Effector CD8-positive, alpha-beta T cell (primary cell): Measurements from ENCODE around the gene FBXO7.

Experiments
- DNase-seq: peaks from one replicate; lab custom pipeline; 2025; lab: John Stamatoyannopoulos, UW

FBXO7 gene

DNA sequence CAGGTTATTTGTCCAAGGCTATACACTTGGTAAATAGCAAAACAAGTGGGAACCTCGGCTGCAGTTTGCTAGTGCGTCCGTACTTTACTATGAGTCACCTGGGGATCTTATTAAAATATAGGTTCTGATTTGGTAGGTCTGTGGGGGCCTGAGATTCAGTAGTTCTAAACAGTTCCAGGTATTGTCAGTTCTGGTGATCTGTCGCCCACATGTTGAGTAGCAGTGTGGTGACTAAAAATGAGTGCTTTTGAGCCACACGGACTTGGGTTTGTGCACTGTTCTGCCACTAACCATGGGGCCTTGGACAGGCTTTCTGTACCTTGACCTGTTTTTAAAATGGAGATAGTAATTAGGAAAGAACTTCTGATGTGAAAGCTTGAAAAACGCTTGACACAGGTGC lies 15.7 kb downstream of the FBXO7 start:
- no peak for DNase-seq

DNA sequence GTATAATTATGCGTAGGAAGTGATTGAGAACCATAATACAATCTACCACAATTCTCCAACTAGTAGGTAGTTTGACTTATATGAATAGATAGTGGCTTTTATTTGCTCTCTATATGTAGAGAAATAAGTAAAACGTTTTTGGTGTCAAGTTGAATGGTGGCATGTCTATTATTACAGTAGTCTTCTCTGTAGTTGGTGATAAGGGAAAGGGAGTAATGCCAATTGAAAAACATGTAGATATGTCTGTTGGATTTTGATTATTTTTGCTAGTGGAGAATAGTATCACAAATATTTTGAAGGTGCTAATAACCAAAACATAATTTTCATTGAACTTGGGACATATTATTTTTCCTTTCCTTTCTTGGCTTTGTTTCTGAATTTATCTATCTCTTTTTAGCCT lies 17.5 kb downstream of the FBXO7 start:
- DNase-seq = no peak

DNA sequence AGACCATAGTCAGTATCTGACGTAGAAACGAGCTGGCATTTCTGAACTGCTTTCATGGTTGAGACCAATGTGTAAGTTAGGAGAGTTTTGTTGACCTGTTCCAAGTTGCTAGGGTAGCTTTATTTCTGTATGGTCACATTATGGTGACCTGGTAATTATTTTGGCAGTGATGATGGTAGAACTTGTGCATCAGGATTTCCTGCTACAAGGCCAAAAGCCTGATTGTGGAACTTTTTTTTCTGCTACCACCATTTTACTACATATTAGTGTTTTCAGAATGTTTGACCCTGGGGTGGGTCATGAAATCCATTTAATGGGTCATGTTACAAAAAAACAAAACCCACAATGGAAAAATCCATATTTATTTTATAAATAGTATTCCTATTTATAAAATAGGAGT lies 18.9 kb downstream of the FBXO7 start:
- no peak for DNase-seq

DNA sequence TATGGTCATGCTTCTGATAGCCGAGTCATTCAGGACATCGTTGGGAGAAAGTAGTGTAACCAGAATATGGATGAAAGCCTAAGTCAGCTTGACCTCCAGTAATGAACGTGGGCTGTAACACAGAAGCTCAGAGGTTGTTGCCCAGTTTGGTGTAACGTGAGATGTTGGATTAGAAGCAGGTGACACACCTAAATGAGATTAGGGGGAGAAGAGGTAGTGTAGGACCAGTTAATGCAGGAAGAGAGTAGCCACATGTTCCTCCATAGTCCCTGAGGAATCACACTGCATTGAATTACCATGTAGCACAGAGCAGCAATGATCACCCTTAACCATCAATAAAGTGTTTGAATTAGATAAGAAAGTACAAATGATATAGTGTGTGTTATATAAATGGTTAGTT lies 20.4 kb downstream of the FBXO7 start:
- DNase-seq = no peak

DNA sequence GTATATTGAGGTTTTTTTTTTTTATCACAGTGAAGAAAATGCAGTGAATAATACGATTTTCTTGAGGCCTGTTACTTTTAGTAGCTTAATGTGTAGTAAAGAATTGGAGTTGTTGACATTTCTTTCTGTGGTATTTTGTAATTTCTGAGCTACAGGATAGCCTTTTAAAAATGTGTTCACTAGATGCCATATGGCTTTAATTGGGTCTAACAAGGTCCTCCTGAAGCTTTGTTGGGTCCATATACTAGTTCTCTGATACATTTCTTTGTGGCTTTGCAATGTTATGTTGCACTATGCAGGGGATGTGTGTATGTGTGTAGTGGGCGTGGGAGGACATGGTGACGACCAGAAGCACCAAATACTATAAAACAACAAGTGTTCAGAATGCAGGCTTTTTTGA lies 25.1 kb downstream of the FBXO7 start:
- no peak for DNase-seq

DNA sequence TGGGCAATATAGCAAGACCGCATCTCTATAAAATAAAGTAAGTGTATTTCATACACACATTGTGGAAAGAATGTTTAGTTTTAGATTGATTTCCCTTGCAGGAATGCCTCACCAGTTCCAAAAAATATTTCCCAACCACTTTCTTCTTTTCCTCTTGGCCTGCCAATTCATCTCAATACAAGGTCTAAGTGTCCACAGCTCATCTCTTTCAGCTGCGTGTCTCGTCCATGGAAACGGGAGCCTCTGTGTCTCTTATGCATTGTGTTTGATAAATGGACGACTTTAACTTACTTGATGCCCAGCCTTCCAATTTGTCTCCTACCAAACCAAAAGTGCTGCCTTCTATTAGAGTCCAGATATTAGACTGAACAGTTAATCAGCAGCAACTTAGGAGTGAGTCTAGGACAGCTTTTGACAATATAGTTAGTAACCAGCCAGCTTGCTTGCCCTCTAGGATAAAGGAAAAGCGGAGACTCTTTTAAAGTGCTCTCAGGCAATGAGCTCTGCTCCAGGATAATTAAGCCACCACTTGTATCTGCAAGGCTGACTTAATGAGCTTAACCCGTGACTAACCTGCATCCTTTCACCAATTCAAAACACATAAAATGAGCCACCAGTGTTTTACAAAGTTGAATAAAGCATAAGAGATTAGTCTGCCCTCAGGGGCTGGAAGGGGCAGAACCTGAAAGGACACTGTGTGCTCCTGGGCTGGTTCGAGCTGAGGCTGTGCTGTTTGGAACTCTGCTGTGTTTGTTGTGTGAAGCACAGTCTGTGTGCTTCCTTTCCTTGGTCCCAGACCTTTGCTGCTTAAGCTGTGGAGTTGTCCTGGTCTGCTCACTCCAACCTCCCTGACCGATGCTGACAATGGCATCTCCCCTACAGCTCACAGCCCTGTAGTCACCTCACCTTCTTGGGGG lies 27.5 kb downstream of the FBXO7 start:
- no peak for DNase-seq

DNA sequence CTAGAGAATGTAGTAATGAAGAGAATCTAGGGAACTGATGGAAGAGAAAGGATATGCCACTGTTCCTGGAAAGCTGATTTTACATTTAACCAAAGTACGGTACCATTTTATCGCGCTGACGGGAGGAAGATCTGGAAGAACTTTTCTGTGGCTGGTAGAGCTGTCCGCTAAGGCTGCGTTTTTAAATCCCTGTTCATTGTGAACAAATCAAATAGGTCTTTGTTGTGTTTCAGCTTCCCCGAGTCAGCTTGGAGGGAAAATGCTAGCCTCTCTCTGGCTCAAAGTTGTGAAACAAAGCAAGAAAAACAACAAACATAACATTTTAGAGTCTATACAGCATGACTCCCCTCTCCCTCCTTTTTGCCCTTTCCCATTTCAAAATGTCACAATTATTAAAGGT lies 34.4 kb downstream of the FBXO7 start:
- DNase-seq = no peak

DNA sequence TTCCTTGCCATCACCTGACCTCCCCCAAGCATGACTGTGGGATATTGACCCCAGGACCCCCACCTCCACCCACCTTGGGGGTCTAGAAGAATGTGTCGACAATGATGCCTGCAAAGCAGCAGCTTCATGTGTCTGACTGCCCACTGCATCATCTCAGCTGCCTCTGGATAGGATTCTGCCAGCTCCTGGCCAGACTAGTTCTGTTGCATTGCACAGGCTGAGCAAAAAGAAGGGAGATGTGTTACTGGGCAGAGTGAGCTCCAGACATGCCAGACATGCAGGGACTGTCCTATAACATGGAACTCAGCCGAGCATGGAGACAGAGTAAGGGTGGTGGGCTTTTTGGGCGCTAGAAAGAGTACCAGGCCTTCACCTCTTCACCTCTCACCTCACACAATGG lies 36.7 kb downstream of the FBXO7 start:
- no peak for DNase-seq

DNA sequence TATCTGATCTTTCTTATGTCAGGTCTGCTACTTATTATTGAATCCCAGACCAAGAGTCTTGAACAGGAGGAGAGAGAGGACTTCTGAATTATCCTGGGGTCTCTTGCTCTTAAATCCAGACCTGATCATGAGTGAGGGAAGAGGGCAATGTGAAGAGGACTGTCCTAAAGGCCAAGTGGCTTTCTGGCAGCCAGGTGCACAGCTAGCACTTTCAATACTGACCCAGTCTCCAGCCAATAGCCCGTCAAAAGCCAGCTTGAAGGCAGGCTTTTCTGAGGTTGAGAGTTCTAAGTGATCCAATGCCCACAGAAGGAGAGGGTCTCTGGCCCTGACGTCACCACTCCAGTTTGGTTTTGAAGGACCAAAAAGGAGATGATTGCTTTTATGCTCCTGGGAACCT lies 37.2 kb downstream of the FBXO7 start:
- no peak for DNase-seq

DNA sequence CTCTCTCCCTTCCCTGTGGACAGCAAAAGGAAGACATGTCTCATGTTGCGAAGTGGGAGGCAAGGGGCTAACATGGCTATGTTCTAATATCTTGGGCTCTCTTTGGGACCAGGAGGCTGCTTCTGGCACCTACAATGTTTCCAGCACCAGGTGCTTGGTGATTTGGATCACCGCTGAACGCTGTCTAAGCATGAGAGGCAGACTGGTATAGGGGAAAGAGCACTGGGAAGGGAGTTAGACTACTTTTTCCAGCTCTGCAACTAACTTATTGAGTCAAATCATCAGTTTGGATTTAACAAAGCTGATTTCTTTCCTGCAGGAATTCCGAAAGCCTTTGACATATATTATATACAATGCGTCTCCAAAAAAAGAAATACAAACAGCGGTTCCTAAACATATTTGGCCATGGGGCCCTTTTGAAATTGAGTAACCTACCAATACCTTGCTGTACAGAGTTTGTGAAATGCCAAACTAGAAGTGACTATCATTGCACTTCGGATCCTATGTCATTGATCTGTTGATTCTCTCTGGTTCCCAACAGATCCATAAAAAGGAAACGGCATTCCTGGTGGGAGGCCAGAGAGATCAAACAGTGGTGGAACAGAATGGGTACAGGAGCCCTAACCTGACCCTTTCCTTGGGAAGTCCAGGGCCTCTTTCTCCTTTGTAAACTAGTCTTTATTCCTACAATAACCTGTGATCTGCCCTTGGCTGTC lies 37.8 kb downstream of the FBXO7 start:
- DNase-seq = no peak

DNA sequence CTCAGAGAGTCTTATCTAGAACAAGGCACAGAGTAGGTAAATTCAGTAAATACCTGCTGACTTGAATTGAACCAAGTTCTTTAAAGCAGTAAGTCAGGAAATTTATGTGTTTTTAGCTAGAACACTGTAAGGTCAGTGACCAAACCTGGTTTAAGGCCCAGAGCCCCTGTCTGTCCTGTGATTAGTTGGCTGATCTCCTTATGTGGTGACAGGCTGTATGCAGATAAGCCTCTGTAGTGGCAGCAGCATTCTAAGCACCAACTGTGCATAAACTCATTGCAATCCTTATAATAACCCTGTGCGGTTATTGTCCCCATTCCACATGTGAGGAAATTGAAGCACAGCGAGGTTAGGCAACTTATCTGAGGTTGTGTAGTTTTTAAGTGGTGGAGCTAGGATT lies 40.5 kb downstream of the FBXO7 start:
- DNase-seq = no peak

DNA sequence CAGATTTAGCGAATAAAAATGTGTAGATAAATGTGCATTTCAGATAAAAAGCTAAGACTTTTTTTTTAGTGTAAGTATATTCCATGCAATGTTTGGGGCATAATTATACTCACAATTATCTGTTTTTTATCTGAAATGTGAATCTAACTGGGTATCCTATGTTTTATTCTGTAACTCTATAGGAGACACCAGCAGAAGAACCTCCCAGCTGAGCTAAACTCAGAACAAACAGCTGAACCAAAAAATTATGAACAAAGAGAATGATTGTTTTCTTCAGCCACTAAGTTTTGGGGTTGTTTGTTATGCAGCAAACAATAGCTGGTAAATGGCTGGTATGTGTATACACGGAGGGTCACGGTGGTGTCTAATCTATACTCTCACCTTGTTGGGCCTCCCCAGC lies 42.9 kb downstream of the FBXO7 start:
- DNase-seq = no peak

DNA sequence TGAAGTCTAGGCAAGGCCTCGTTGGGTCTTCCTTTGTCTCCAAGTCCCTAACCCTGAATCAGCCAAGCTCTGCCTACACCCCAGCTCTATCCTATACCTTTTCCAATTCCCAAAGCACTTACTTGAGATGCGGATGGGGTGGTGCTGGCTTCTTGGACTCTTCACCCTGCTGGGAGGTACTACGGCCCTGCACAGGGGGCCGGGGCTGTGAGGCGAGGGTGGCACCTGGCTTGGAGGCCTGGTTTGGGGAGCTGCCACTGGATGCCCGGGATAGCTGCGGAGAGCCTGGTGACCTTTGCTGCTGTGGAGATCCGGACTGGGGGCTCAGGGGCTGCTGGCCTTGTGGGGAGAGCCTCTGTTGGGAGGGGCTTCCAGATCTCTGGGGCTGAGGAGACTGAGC lies 43.3 kb downstream of the FBXO7 start:
- no peak for DNase-seq

DNA sequence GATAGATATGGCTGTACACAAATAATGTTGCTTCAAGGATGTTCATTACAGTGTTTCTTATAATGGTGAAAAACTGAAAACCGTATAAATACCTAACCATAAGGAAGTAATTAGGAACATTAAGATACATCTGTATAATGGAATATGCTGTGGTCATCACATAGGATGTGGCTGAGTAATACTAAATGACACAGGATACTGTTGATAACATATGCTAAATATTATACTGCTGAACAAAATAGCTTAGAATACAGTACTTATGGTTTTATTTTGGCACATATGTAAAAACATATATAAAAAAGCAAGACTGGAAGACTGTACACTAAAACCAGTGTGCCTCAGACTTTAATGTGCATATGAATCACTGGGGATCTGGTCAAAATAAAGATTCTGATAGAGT lies 43.8 kb downstream of the FBXO7 start:
- DNase-seq = no peak

DNA sequence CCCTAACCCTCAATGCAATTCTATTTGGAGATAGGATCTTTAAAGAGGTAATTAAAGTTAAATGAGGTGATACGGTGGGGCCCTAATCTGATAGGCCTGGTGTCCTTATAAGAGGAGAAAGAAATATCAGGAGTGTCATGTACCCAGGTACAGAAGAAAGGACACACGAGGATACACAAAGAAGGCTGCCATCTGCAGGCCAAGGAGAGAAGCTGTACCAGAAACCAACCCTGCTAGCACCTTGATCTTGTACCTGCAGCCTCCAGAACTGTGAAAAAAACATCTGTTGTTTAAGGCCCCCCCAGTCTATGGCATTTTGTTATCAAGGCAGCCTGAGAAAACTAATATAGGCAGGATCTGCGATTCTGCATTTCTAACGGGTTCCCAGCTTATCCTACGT lies 44.2 kb downstream of the FBXO7 start:
- no peak for DNase-seq

DNA sequence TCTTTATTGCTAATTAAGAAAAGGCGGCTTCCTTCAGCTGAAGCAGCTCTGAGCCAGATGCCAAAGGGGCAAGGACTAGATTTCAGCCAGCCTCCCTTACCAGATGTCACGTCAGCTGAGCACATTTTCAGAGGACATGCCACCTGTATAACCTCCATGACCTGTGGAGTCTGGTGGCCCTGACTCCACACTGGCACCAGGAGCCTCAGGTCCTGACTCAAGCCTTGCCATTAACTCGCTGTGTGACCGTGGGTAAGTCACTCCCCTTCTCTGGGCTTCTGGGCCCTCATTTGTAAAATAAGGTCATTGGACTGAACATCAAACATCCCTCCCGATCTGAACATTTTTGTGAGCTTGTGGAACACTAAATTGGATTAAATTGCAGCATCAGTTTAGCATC lies 46.0 kb downstream of the FBXO7 start:
- DNase-seq = no peak

DNA sequence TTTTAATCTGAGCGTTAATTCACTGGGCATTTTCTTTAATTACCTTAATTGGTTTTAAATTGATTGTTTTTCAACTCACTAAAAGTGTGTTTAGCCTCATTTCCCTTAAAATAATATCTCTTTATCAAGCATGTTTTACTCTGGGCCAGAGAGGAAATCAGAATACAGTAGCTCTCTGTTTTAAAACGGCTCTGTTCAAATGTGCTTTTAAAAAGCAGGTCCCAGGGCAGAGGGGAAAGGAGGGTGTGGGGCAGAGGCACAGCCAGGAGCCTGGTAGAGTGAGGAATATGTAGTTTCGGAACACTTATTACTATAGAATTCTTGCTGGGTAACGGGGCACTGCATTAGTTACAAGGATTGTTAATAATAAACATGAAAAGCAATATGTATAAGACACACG lies 47.6 kb downstream of the FBXO7 start:
- DNase-seq = no peak

DNA sequence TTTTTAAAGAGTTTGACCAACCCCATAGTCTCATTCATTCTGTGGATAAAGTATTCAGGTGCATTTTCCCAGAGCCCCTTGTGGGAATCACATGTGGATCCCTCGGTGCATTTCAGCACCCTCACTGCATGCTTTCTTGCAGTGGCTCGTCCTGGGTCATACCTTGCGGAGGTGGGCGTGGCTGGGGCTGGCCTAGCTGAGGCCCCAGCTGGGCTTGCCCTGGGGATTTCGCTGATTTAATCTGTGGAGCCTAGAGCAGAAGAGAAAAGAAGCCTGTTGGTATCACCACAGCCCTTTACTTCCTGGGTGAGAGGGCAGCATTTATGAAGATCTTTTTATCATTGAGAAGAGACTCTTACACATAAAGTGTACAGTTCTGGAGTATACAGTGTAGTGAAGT lies 53.1 kb downstream of the FBXO7 start:
- DNase-seq = no peak

DNA sequence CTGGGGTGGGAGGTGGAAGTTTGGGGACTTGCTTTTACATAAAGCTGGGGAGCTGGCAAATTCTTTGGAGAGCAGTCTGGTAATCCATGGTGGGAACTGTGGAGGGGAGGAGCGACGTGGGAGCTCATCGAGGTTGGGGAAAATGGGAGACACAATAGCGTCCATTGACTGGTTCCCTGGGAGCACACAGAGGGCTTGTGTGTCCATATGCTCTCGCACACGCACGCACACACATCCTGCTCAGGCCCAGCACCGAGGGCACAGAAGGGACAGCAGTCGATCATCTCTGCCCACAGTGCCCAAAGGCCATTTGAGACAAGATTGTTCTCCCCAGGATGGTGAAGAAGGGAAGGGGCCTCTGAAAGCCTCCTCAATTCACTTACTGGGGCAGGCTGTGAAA lies 53.7 kb downstream of the FBXO7 start:
- DNase-seq = no peak

DNA sequence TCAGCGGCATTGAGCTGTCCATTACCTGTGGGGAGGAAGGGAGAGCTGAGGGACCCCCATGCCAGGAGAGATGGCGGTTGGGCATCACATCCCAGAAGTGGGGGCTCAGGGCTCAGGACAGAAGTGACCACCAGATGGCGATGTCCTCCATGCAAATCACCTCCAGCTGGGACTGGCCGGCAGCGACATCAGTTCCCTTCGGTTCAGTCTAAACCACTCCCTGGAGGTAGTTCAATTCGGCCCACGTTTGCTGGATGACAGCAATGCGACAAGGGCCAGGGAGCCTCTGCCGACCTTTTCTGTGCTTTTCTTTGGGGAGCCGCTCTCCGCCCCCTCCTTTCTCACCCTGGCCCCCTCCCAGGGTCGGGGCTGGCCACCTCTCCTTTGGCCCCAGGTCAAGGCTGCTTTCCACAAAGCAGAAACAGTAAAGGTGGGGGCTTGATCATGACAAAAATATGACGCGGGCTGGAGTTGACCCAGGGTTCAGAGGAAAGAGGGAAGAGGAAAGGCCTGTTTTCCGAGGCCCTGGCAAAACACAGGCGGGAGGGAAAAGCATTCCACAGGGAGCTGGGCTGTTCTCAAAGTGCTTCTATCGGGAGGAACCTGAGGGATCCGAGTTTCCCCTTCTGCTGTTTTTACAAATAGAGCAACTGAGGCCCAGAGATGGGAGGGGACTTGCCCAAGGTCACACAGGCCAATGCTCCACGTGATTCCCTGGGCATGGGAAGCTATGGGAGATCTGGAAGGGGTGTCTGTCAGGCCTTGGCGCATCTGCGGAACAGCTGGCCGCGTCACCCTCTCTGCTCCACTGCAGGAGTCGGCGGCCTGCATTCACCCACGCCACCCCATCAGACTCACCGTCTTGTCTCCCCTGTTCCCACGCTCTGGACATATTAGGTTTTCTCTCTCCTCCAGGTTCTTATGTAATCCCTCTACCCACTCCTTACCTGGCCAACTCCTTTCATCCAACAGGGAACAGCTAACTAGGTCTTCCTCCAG lies 54.7 kb downstream of the FBXO7 start:
- peak; percentile 29 for DNase-seq

DNA sequence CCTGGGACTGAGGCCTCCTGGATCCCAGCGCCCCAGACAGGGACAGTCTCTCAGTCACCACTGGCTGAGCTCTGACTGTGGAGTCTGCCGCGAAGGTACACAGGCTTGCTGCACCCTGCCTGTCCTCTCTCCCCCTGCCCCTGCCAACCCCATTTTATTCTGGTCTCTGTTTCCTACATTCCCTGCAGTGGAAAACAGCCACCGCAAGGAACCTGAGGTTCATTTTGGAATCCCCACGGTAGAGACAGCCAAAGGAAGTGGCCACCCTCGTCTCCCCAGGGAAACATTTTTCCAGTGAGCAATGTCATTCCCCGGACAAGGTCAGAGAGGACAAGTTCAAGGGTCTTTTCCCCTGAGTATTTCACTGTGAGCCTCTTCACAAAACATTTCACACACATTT lies 56.6 kb downstream of the FBXO7 start:
- DNase-seq = no peak
